Activated CD4-positive, CD25-positive, alpha-beta regulatory T cell treated with anti-CD3 and anti-CD28 coated beads, Interleukin-2, amount 50 U/mL, for 24 hours (primary cell): ENCODE data around the gene RNASEH1.
"Not testable (repeated sequence)": the region's sequence is repeated elsewhere in the genome, so short reads cannot be mapped to it uniquely, and the experiment has no call there.

Experiments
- ATAC-seq, 2 donors: fragments of 150-1000 bp; cut with Tn5 transposase; one replicate each; pipeline ENCODE4 v1.10.0; 2021; ENCODE audit warnings: mild to moderate bottlenecking in 1 of 2, moderate library complexity in 1 of 2

Gene RNASEH1

DNA sequence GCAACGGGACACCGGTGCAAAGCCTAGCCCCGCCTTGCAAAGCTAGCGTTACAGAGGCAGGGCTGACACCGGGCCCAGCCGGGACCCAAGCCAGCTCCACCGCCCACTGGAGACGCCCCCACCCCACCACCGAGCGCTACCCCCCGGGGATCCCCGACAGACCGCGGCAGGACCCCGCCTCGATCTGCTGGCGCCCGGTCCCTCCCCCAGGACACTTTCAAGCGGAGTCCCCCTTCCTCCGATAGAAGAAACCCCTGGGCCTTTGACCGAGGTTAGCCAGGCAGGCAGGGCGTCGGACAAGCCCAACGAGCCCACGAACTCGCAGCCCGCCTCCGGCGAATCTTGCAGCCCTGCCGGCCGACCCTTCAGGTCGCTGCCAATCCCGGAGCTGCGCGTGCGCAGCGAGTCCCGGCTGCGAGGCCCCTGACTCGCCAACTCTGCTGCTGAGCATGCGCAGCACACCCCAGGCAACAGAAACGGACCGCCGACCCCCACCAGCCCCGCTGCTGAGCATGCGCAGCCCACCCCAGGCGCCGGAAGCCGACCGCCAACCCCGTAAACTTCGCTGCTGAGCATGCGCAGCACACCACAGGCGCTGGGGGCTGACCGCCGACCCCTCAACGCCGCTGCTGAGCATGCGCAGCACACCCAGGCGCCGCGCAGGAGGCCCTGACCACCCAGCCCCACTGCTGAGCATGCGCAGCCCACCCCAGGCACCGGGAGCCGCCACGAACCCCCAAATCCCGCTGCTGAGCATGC is 39.5 kb downstream of the RNASEH1 start:
- ATAC-seq, result peak; percentile 73 to 74

- ATAC-seq, result no peak
Measured at GRCh38 chr2:3517948-3518495, 40.1 kb downstream of the RNASEH1 start.

GRCh38 chr2:3516831-3517230 is 41.3 kb downstream of the RNASEH1 start:
- no peak for ATAC-seq

DNA sequence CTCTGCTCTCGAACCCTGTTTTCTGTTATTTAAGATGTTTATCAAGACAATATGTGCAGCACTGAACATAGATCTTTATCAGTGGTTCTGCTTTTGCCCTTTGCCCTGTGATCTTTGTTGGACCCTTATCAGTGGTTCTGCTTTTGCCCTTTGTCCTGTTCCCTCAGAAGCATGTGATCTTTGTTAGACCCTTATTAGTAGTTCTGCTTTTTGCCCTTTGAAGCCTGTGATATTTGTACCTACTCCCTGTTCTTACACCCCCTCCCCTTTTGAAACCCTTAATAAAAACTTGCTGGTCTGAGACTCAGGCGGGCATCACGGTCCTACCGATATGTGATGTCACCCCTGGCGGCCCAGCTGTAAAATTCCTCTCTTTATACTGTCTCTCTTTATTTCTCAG is 42.7 kb downstream of the RNASEH1 start:
- not testable (repeated sequence) for ATAC-seq

DNA sequence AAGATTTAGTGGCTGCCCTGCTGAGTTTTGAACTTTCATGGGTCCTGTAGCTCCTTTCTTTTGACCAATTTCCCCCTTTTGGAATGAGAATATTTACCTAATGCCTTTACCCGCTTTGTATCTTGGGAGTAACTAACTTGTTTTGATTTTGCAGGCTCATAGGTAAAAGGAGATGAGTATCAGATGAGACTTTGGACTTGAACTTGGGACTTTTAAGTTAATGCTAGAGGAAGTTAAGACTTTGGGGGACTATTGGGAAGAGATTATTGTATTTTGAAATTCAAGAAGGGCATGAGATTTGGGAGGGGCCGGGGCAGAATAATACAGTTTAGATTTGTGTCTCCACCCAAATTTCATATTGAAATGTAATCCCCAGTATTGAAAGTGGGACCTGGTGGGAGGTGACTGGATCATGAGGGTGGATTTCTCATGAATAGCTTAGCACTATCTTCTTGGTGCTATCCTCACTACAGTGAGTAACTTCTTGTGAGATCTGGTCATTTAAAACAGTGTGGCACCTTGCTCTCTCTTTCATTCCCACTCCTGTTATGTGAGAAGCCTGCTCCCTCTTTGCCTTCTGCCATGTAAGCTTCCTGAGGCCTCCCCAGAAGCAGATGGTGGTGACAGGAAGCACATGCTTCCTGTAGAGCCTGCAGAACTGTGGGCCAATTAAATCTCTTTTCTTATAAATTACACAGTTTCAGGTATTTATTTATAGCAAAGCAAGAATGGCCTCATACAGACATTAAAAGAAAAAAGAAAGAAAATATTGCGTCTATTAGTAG is 44.9 kb downstream of the RNASEH1 start:
- ATAC-seq, result no peak

GRCh38 chr2:3512086-3512485 is 46.0 kb downstream of the RNASEH1 start:
- ATAC-seq, result no peak

GRCh38 chr2:3505771-3506170 is 52.4 kb downstream of the RNASEH1 start:
- ATAC-seq, result no peak

GRCh38 chr2:3504741-3505140 is 53.4 kb downstream of the RNASEH1 start:
- ATAC-seq, result no peak

DNA sequence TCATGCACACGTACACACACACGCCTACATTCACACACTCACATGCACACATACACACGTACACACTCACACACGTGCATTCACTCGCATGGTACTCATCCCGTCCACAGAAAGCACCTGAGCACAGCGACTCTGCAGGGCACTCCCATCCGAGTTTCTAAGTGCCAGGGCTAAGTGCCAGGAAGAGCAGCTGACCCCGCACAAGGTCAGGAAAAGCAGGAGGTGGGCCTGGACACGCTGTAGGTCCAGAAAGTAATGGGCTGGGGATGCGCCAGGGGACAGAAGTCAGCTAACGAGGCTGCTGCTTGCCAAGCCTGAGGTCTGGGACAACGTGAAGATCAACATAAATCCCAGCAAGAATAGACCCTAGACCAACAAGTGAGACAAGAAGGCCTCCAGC is 54.6 kb downstream of the RNASEH1 start:
- ATAC-seq, result no peak

DNA sequence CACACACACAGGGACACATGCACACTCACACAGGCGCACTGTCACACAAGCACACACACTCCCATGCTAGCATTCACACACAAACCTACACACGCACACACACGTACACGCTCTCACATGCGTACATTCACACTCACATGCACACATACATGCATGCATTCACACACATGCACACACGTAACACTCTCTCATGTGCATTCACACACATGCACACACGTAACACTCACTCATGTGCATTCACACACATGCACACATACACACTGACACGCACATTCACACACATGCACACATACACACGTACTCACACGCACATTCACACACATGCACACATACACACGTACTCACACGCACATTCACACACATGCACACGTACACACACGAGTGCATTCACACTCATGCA is 55.1 kb downstream of the RNASEH1 start:
- ATAC-seq, result no peak

- no peak for ATAC-seq
Measured at GRCh38 chr2:3500326-3500899, 57.7 kb downstream of the RNASEH1 start.

DNA sequence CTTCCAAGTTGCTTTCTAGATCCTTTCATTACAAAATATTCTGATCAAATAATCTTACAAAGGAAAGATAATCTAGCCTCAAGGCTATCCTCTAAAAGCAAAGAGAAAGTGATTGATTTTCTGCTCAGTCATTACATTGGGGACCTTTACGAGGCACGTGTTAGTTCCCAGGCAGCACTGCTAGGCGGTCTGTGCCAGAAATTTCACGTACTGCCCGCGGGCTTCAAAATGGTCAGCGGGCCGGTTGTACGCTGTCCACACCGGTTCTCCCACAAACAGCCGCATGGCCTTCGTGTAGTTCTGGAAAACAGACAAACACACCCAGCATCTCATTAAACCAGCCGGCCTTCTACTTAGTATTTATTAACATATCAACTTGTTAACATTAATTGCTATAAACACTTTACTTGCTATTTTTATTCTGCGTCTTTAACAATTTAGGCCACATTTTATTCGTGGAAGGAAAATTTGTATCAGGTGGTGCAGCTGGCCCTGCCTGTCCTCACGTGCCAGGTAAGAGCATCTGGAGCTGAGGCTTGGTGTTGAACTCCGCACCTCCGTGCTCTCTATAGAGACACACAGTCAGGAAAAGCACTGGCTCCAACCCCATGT is 59.2 kb downstream of the RNASEH1 start:
- ATAC-seq, result no peak

DNA sequence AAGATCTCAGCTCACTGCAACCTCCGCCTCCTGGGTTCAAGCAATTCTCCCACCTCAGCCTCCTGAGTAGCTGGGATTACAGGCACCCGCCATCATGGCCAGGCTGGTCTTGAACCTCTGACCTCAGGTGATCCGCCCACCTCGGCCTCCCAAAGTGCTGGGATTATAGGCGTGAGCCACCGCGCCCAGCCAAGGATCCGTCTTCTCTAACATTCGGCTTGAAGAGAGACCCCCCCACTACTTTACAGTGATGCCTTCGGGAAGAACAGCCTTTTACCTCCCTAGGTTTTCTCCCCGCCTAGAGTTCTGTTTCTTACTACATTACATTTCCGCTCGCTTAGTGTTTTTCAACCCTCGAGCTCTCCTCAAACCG is 61.4 kb downstream of the RNASEH1 start:
- not testable (repeated sequence) for ATAC-seq
